Stimulated activated CD4-positive, alpha-beta T cell treated with anti-CD3 and anti-CD28 coated beads, Interleukin-2, amount 100 ng/mL, for 48 hours (primary cell): ENCODE data around the gene DCBLD1.
A peak's percentile ranks its signal among the peaks of the same experiment; 100 is the strongest.

Experiments used
- DNase-seq, 2 donors: peaks; one replicate each; pipeline ENCODE4 v3.0.0-alpha.2; 2020

Gene DCBLD1

DNA sequence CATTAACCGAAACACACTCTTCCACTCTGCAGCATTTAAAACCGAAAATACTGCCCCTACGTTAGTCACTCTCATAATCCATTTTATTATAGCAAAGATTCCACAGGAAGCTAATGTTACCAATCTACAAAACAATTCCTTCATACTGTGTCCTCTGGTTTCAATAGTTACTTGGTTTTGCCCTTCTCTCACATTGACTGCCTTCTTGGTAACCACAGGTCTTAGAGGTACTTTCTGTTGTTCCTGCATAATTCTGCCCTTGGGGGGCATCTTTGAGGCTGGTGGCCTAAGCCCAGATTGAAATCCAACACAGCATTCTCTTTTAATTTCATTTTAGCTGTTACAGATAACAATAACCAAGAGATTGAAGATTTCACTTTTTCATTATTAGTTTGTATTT, 9.8 kb upstream of the DCBLD1 start:
- no peak for DNase-seq

DNA sequence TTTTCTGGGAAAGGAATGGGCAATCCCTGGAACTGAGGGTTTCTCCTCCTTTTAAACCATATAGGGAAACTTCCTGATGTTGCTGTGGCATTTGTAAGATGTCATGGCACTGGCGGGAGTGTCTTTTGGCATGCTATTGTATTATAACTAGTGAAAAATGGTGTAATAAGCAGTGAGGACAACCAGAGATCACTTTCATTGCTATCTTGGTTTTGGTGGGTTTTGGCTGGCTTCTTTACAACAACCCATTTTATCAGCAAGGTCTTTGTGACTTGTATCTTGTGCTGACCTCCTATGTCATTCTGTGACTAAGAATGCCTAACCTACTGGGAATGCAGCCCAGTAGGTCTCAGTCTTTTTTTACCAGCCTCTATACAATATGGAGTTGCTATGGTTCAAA, 9.1 kb upstream of the DCBLD1 start:
- no peak for DNase-seq

- no peak for DNase-seq
Observed at GRCh38 chr6:117477988-117478852, 4.3 kb upstream of the DCBLD1 start.

- no peak for DNase-seq
Observed at GRCh38 chr6:117478853-117479231, 3.6 kb upstream of the DCBLD1 start.

DNA sequence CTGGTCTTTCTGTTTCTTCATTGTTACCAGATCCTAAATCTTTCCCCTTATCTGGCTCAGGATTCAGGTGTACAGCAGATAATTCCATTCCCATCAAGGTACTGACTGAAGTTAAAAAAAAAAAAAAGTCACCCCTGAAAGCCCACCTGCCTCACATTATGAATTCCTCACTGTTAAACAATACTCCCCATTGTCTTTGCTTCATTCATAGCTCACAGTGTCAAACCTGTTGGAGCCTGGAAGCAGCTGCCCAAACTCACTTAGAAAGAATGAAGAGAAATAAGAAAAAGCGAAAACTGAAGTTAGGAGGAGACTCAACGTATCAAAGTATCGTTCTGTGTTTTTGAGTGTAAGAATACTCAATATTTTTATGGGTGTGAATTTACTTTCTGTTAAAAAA, 1.8 kb upstream of the DCBLD1 start:
- DNase-seq = no peak

GRCh38 chr6:117481278-117481925, 1.1 kb upstream of the DCBLD1 start:
- peak in 1 of 2 donors; percentile 13 for DNase-seq

GRCh38 chr6:117481926-117482239, 591 bp upstream of the DCBLD1 start:
- DNase-seq = no peak

- DNase-seq = peak; percentile 7 to 17
Observed at GRCh38 chr6:117483004-117483644, 650 bp downstream of the DCBLD1 start.

GRCh38 chr6:117483645-117484016, 1.2 kb downstream of the DCBLD1 start:
- DNase-seq = no peak

DNA sequence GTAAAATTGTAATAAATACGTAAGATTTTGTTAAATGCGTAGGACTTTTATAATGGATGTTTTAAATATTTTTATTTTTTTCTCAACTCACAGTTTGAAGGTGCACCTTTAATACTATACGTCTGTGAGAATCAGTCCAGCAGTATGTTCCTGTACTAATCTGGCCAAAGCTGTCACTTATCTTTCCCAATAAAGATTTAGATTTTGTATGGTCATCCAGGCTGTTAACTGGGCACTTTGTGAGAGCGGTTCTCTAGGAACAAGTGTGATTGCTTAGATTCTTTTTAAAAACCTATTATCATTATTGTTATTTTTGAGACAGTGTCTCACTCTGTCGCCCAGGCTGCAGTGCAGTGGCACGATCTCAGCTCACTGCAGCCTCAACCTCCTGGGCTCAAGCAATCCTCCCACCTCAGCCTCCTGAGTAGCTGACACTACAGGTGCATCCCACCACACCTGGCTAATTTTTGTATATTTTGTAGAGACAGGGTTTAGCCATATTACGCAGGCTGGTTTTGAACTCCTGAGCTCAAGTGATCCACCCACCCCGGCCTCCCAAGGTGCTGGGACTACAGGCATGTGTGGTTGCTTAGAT, 1.7 kb downstream of the DCBLD1 start:
- no peak for DNase-seq

- DNase-seq = no peak
Observed at GRCh38 chr6:117485433-117485832, 3.0 kb downstream of the DCBLD1 start.

DNA sequence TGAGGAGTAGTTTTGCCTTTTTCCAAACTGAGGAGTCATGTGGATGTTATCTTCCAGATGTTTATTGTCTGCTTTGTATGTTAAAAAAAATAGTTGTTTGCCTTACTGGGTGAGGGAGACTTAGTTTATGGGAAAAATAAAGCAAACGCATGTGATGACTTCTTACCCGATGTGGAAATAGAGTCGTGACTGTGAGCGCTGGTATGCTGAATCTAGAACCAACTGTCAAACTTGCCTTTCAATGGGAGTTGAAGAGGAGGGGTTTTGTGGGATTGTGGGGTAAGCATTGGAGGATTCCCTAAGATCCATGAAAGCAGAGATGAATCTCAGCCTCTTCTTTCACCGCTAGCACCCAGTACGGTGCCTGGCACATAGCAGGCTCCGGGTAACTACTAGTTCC, 5.3 kb downstream of the DCBLD1 start:
- no peak for DNase-seq

- no peak for DNase-seq
Observed at GRCh38 chr6:117489003-117489402, 6.5 kb downstream of the DCBLD1 start.

DNA sequence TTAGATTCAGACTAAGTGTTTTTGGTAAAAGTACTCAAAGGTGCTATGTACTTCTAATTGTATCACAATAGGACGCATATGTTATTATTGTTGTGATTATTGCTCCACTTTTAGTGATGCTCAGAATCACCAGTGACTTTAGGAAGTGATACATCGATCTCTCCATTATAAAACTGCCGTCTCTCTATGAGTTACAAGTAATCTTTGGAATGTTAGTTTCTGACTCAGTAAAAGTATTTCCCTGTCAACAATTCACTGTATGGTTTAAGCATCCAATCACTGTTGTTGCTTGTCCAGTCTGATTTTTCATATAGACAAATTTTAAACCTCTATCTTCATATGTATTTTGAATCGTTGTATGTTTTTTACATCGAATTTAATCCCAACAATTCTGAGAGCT, 9.4 kb downstream of the DCBLD1 start:
- DNase-seq = no peak

- no peak for DNase-seq
Observed at GRCh38 chr6:117493470-117493869, 11.0 kb downstream of the DCBLD1 start.

DNA sequence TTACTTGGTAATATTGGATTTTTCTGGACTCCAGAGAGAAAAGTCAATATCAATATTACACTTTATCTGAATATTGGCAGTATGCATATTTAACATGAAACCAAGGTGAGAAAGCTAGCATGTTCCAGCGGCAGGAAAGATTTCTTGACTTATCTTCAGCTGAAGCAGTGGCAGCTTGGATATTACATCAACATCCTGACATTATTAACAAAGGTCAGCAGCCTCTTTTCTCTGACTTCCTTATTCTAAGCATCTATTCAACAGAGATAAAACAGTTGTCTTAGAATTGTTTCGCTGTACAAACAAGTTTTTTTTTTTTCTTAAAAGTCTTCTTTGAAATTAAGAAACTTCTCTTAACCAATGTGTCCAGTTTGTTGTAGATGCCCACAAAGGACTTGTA, 11.8 kb downstream of the DCBLD1 start:
- no peak for DNase-seq

DNA sequence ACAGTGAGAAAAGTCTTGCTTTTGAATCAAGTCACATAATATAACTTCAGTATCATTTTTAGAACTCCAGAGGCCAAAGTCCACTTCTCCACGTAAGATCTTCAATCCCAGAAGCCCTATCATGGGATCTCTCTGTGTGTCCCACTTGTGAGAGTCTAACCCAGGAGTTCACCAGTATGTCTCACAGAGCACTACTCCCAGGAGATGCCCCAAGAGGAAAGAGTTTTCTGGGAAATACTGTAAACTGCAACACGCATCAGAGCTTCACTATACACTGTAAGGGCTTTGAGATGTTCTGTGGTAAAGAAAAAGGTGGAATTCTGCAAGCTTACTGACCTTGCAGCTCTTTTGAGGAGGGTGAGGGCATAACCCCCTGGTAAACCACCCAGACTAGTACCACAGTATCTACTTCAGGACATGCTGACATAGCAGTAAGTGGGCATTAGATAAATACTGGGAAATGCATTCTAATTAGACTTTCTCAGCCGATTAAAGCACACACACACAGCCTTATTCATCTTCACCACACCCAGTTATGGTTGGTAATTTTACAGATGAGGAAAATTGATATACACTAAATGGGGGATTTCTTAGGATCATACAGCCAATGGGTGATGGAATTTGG, 12.3 kb downstream of the DCBLD1 start:
- no peak for DNase-seq

- DNase-seq = no peak
Observed at GRCh38 chr6:117495425-117495824, 13.0 kb downstream of the DCBLD1 start.

GRCh38 chr6:117495869-117496268, 13.4 kb downstream of the DCBLD1 start:
- DNase-seq = no peak

- no peak for DNase-seq
Observed at GRCh38 chr6:117496383-117496990, 14.0 kb downstream of the DCBLD1 start.

DNA sequence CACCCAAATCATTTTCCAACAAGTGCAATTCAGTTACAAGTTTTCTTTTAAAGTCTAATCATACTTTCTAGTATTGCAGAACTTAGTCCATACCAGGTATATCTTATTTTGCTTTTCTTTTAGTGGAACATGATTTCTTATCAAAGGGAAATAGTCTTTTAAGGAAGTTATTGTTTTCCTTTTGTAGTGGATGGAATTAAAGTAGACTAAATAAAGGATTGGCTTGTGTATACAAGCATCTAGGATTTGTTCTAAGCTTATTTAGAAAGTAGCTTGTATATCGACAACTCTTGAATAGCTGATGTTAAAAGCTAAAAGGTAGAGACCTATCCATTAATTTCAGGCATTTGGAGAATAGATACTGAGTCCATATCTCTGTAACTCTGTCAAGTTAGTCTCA, 14.8 kb downstream of the DCBLD1 start:
- no peak for DNase-seq

DNA sequence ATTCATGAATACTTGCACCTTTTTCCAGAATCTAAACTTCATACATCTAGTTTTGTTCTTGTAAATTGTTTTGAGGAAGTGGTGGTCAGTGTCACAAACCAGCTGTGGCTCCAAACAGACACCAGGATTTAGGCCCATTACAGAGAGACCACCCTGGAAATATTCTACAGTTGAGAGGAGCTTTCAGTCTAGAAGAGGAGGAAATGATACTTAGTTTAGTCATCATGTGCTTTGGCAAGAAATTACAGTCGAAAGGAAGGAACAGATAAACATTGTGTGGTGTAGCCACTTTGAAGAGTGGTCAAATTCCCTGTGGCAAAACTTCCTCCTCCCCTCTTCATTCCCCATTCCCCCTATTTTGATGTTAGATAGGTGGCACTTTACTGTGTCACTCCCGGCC, 15.7 kb downstream of the DCBLD1 start:
- no peak for DNase-seq

GRCh38 chr6:117501722-117502121, 19.2 kb downstream of the DCBLD1 start:
- no peak for DNase-seq
